GM21576 (cell line): ENCODE results near the gene CELF4.

Experiments used
- ATAC-seq: cut with Tn5 transposase; IDR thresholded peaks from one replicate; pipeline ENCODE4 v1.9.1; 2021; ENCODE audit warnings: mild to moderate bottlenecking, moderate library complexity; ENCODE audit not compliant: unreplicated experiment

The CELF4 gene

GRCh38 chr18:37247497-37248161, 318.0 kb downstream of the CELF4 start:
- no peak for ATAC-seq

GRCh38 chr18:37246779-37247340, 318.7 kb downstream of the CELF4 start:
- no peak for ATAC-seq

GRCh38 chr18:37244618-37245017, 321.0 kb downstream of the CELF4 start:
- no peak for ATAC-seq

GRCh38 chr18:37243741-37244140, 321.9 kb downstream of the CELF4 start:
- no peak for ATAC-seq

GRCh38 chr18:37242826-37243560, 322.6 kb downstream of the CELF4 start:
- ATAC-seq, result no peak

GRCh38 chr18:37242091-37242490, 323.5 kb downstream of the CELF4 start:
- ATAC-seq, result no peak

- ATAC-seq, result no peak
These were observed 327.1 kb downstream of the CELF4 start for GRCh38 chr18:37238282-37239108.

GRCh38 chr18:37235583-37235982, 330.0 kb downstream of the CELF4 start:
- ATAC-seq, result no peak

GRCh38 chr18:37231251-37231650, 334.3 kb downstream of the CELF4 start:
- ATAC-seq, result no peak

GRCh38 chr18:37230768-37231167, 334.8 kb downstream of the CELF4 start:
- no peak for ATAC-seq

GRCh38 chr18:37225279-37225678, 340.3 kb downstream of the CELF4 start:
- no peak for ATAC-seq

GRCh38 chr18:37222999-37223378, 342.6 kb downstream of the CELF4 start:
- ATAC-seq, result no peak

GRCh38 chr18:37222354-37222998, 343.1 kb downstream of the CELF4 start:
- ATAC-seq, result no peak

GRCh38 chr18:37219257-37219656, 346.3 kb downstream of the CELF4 start:
- no peak for ATAC-seq

GRCh38 chr18:37218022-37218590, 347.5 kb downstream of the CELF4 start:
- no peak for ATAC-seq

- no peak for ATAC-seq
These were observed 354.8 kb downstream of the CELF4 start for GRCh38 chr18:37210781-37211180.

- no peak for ATAC-seq
These were observed 358.3 kb downstream of the CELF4 start for GRCh38 chr18:37207343-37207742.

- no peak for ATAC-seq
These were observed 365.9 kb downstream of the CELF4 start for GRCh38 chr18:37199741-37200140.
